Astrocyte of the spinal cord (primary cell): ENCODE data around the gene NFAM1.

Experiments used
- DNase-seq: peaks from one replicate; pipeline ENCODE4 v3.0.0; 2011; ENCODE audit warnings: low read depth, low spot score
- H3K4me3 ChIP-seq: 2 replicates; pipeline ENCODE4 v1.5.1; 2011; ENCODE audit warnings: low read depth, mild to moderate bottlenecking, low read length, moderate library complexity
- CTCF ChIP-seq: IDR thresholded peaks from 2 replicates; pipeline ENCODE4 v1.5.1; 2012; ENCODE audit warnings: low read depth, mild to moderate bottlenecking, low read length, inconsistent platforms
- in situ Hi-C: cut with HindIII; loops from 2 replicates; pipeline ENCODE4 v1.10.0; 2017; ENCODE audit warnings: low sequenced_read_pairs

NFAM1 gene

GRCh38 chr22:42387631-42388030 lies 44.6 kb downstream of the NFAM1 start:
- no peak overlapping the region for H3K4me3 ChIP-seq
- in situ Hi-C loops: no loop called here
- DNase-seq: no peak
- no peak for TF ChIP-seq CTCF

- no peak overlapping the region for H3K4me3 ChIP-seq
- no peak for TF ChIP-seq CTCF
- in situ Hi-C loops: no loop called here
- no peak for DNase-seq
These were observed 46.5 kb downstream of the NFAM1 start for GRCh38 chr22:42385696-42386095.

GRCh38 chr22:42384506-42384905 lies 47.7 kb downstream of the NFAM1 start:
- DNase-seq: no peak
- H3K4me3 ChIP-seq: no peak overlapping the region
- TF ChIP-seq CTCF: no peak
- in situ Hi-C loops: no loop called here

GRCh38 chr22:42383851-42384417 lies 48.3 kb downstream of the NFAM1 start:
- no peak for TF ChIP-seq CTCF
- in situ Hi-C loops: no loop called here
- H3K4me3 ChIP-seq: no peak overlapping the region
- no peak for DNase-seq

- in situ Hi-C loops: no loop called here
- no peak for DNase-seq
- no peak for TF ChIP-seq CTCF
- no peak overlapping the region for H3K4me3 ChIP-seq
These were observed 48.9 kb downstream of the NFAM1 start for GRCh38 chr22:42383287-42383686.

GRCh38 chr22:42380769-42381551 lies 51.2 kb downstream of the NFAM1 start:
- no peak overlapping the region for H3K4me3 ChIP-seq
- DNase-seq: no peak
- TF ChIP-seq CTCF: no peak
- in situ Hi-C loops: no loop called here
